CD4-positive, alpha-beta T cell (primary cell): ENCODE results near the gene RBMS1. TPM values are rescaled to one million over a fixed set of nuclear protein-coding genes. Genes with fewer than 3 reads are reported as not detected.

Experiments
- ATAC-seq: fragments of 200-7000 bp; cut with Tn5 transposase; one replicate; pipeline ENCODE4 v1.10.0; 2022; ENCODE audit warnings: mild to moderate bottlenecking; ENCODE audit not compliant: poor library complexity
- CTCF ChIA-PET: fragments of 350-600 bp; sonication (Branson Sonifier 250); formaldehyde crosslinking; loops from one replicate; lab custom pipeline; 2021; ENCODE audit warnings: antibody characterized with exemption, inconsistent platforms; lab: Charles Lee
- POLR2A ChIA-PET: fragments of 350-600 bp; sonication (Branson Sonifier 250); formaldehyde crosslinking; loops from one replicate; lab custom pipeline; 2021; ENCODE audit warnings: antibody characterized with exemption, inconsistent platforms; lab: Charles Lee
- DNase-seq, 14 experiments: peaks; one replicate each; pipeline ENCODE4 v3.0.0-alpha.2; 2013 to 2020; ENCODE audit warnings: mixed read lengths in 2 of 14
- H3K27ac ChIP-seq, 2 donors: one replicate each; pipeline versions ENCODE4 v1.5.1 to v1.7.0; 2013; ENCODE audit warnings: low read length in 2 of 2, low read depth in 1 of 2, mild to moderate bottlenecking in 1 of 2
- H3K27me3 ChIP-seq, 2 experiments: 1 replicate in 1 of 2; 2 replicates in 1 of 2; pipeline versions ENCODE4 v1.6.1 to v1.7.0; 2013; ENCODE audit warnings: low read length in 2 of 2, control low read depth in 1 of 2, mild to moderate bottlenecking in 1 of 2, moderate library complexity in 1 of 2; ENCODE audit not compliant: insufficient read depth in 2 of 2, control insufficient read depth in 1 of 2
- H3K36me3 ChIP-seq: one replicate; pipeline ENCODE4 v1.6.1; 2013; ENCODE audit warnings: low read length, control low read depth; ENCODE audit not compliant: insufficient read depth
- H3K4me1 ChIP-seq: one replicate; pipeline ENCODE4 v1.6.1; 2013; ENCODE audit warnings: low read length, control low read depth; ENCODE audit not compliant: insufficient read depth
- H3K4me3 ChIP-seq: one replicate; pipeline ENCODE4 v1.5.1; 2013; ENCODE audit warnings: mild to moderate bottlenecking, low read length, moderate library complexity
- H3K9me3 ChIP-seq, 2 experiments: 1 replicate in 1 of 2; 2 replicates in 1 of 2; pipeline versions ENCODE4 v1.6.1 to v1.7.0; 2013; ENCODE audit warnings: low read length in 2 of 2, mild to moderate bottlenecking in 2 of 2, control low read depth in 1 of 2, moderate library complexity in 1 of 2; ENCODE audit not compliant: control insufficient read depth in 1 of 2, insufficient read depth in 1 of 2
- H3K27ac Mint-ChIP-seq: one replicate; pipeline ENCODE4 v1.8.0; 2020; ENCODE audit warnings: mixed read lengths
- H3K27me3 Mint-ChIP-seq: one replicate; pipeline ENCODE4 v1.8.0; 2021; ENCODE audit warnings: mixed read lengths
- H3K36me3 Mint-ChIP-seq: one replicate; pipeline ENCODE4 v1.8.0; 2021; ENCODE audit warnings: low read depth, mixed read lengths
- H3K4me1 Mint-ChIP-seq: one replicate; pipeline ENCODE4 v1.8.0; 2021; ENCODE audit warnings: low read depth, mixed read lengths
- H3K4me3 Mint-ChIP-seq: one replicate; pipeline ENCODE4 v1.8.0; 2020; ENCODE audit warnings: mild to moderate bottlenecking, mixed read lengths
- H3K9me3 Mint-ChIP-seq: one replicate; pipeline ENCODE4 v1.8.0; 2020; ENCODE audit warnings: mixed read lengths
- intact Hi-C, 2 experiments: fragments of 100-400 bp; cut with DNase I in 1 of 2; cut with micrococcal nuclease in 1 of 2; formaldehyde crosslinking; loops; one replicate each; pipeline versions ENCODE4 v1.15.1 to v1.9.0; 2023 to 2025; cut with DNase I, micrococcal nuclease
- total RNA-seq, 174 experiments: library from RNA in 2 of 174; stranded (reverse) in 2 of 174; gene quantifications; one replicate each; pipeline ENCODE4 v1.2.3 and lab custom pipeline; 2021 to 2026
- TF ChIP-seq, protein P1 (sequence below): fragments of 200-600 bp; IDR thresholded peaks from one replicate; pipeline ENCODE4 v1.8.0; 2022; ENCODE audit warnings: antibody characterized with exemption, mild to moderate bottlenecking

The RBMS1 gene
- total RNA-seq, 2 experiments from 2014 or later: 88.6 to 90.3 TPM

DNA sequence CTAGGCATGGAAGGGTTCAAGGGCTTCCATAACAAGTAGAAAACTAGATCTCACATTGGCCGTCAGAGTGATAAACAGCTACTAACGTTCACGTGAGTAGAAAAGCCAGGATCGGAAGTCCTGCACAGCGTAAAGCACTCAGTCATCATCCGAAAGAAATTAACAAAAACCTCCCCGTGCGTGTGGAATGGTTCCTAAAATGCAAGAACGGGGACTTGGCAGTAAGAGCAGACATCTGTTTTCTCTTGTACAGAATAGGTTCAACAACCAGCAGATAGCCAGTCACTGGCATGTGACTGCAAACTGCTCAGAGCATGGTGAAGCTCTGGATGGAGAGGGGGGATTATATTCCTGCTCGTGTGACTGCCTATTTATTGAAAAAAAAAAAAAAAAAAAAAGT, 186.6 kb downstream of the RBMS1 start:
- H3K4me3 Mint-ChIP-seq: no peak overlapping the region
- intact Hi-C loops: no loop called here
- peaks cover 33% of the 10 kb centered on the region for H3K4me1 Mint-ChIP-seq
- no peaks in the 10 kb centered on the region for H3K27me3 Mint-ChIP-seq
- DNase-seq (no peak), ATAC-seq (no peak)
- H3K27ac ChIP-seq: no peak overlapping the region
- no peaks in the 10 kb centered on the region for H3K4me1 ChIP-seq
- H3K36me3 ChIP-seq: peaks cover 59% of the 10 kb centered on the region
- CTCF ChIA-PET: no interaction called here
- no peaks in the 10 kb centered on the region for H3K27me3 ChIP-seq
- no peaks in the 10 kb centered on the region for H3K9me3 ChIP-seq
- no peak overlapping the region for H3K27ac Mint-ChIP-seq
- H3K36me3 Mint-ChIP-seq: peaks cover 76% of the 10 kb centered on the region
- H3K9me3 Mint-ChIP-seq: no peaks in the 10 kb centered on the region
- TF ChIP-seq, protein P1, sequence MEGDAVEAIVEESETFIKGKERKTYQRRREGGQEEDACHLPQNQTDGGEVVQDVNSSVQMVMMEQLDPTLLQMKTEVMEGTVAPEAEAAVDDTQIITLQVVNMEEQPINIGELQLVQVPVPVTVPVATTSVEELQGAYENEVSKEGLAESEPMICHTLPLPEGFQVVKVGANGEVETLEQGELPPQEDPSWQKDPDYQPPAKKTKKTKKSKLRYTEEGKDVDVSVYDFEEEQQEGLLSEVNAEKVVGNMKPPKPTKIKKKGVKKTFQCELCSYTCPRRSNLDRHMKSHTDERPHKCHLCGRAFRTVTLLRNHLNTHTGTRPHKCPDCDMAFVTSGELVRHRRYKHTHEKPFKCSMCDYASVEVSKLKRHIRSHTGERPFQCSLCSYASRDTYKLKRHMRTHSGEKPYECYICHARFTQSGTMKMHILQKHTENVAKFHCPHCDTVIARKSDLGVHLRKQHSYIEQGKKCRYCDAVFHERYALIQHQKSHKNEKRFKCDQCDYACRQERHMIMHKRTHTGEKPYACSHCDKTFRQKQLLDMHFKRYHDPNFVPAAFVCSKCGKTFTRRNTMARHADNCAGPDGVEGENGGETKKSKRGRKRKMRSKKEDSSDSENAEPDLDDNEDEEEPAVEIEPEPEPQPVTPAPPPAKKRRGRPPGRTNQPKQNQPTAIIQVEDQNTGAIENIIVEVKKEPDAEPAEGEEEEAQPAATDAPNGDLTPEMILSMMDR: no peak
- POLR2A ChIA-PET: no interaction called here
- H3K4me3 ChIP-seq: no peak overlapping the region

GRCh38 chr2:160305081-160305750, 188.4 kb downstream of the RBMS1 start:
- no peak overlapping the region for H3K27ac Mint-ChIP-seq

DNA sequence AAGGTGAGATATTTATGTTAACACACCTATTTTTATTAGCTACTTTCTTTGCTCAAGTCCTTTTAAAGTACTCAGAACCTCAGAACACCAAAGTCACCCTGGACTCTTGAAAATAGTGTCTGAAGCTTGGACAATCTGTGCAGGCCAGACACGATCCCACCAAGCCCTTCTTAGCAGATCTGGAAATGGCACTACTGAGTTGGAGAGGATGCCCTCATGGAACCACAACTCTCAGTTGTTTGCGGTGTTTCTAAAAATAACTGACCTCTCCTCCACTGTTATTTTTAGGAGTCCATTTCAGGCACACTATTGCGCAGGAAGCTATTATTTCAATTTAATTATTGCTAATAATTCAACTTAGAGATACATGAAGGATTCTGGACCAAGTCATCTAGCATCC, 190.1 kb downstream of the RBMS1 start:
- DNase-seq (no peak), ATAC-seq (no peak)
- Mint-ChIP-seq H3K27ac (no peak overlapping the region), H3K4me1 (peaks cover 29% of the 10 kb centered on the region), H3K9me3 (no peaks in the 10 kb centered on the region), H3K36me3 (peaks cover 79% of the 10 kb centered on the region), H3K4me3 (no peak overlapping the region), H3K27me3 (no peaks in the 10 kb centered on the region)
- TF ChIP-seq, protein P1: no peak
- ChIA-PET CTCF (no interaction called here), POLR2A (no interaction called here)
- intact Hi-C loops: no loop called here
- Histone ChIP-seq H3K4me1 (no peaks in the 10 kb centered on the region), H3K36me3 (peaks cover 57% of the 10 kb centered on the region), H3K27me3 (no peaks in the 10 kb centered on the region), H3K4me3 (no peak overlapping the region), H3K27ac (no peak overlapping the region), H3K9me3 (no peaks in the 10 kb centered on the region)

More at GRCh38 chr2:160305081-160305750, 188.4 kb downstream of the RBMS1 start:
- intact Hi-C loops: no loop called here
- Mint-ChIP-seq H3K27me3 (no peaks in the 10 kb centered on the region), H3K36me3 (peaks cover 78% of the 10 kb centered on the region), H3K4me3 (no peak overlapping the region), H3K4me1 (peaks cover 27% of the 10 kb centered on the region), H3K9me3 (no peaks in the 10 kb centered on the region)
- POLR2A ChIA-PET: interaction anchor here (1.1 kb wide), 1 partner anchor 9 kb away, joined by 3 read pairs; no protein-coding TSS in a partner anchor
- Histone ChIP-seq H3K4me3 (no peak overlapping the region), H3K9me3 (no peaks in the 10 kb centered on the region), H3K27me3 (no peaks in the 10 kb centered on the region), H3K27ac (no peak overlapping the region), H3K4me1 (no peaks in the 10 kb centered on the region), H3K36me3 (peaks cover 59% of the 10 kb centered on the region)
- CTCF ChIA-PET: interaction anchor here (1.2 to 1.7 kb wide), 2 partner anchors 18 to 35 kb away, joined by 3 to 4 read pairs; no protein-coding TSS in a partner anchor
- ATAC-seq (no peak), DNase-seq (no peak)
- TF ChIP-seq, protein P1: no peak
